Measurements from ENCODE around the gene KCNH5.

Gene KCNH5

GRCh38 chr14:63051301-63051700, 6.0 kb upstream of the KCNH5 start:
- no peak for DNase-seq (ENCODE audit: low read depth)
- no peak overlapping the region for H3K4me3 ChIP-seq (ENCODE audit: low read depth, low read length)
- TF ChIP-seq CTCF (IDR thresholded peaks at IDR 0.05; ENCODE audit: control insufficient read depth, extremely low read depth, insufficient read depth), result no peak

GRCh38 chr14:63050694-63051093, 5.4 kb upstream of the KCNH5 start:
- H3K4me3 ChIP-seq (ENCODE audit: low read depth, low read length), result no peak overlapping the region
- no peak for TF ChIP-seq CTCF (IDR thresholded peaks at IDR 0.05; ENCODE audit: control insufficient read depth, extremely low read depth, insufficient read depth)
- DNase-seq (ENCODE audit: low read depth), result no peak

GRCh38 chr14:63046339-63047268, 1.3 kb upstream of the KCNH5 start:
- DNase-seq (ENCODE audit: low read depth), result no peak
- no peak for TF ChIP-seq CTCF (IDR thresholded peaks at IDR 0.05; ENCODE audit: control insufficient read depth, extremely low read depth, insufficient read depth)
- H3K4me3 ChIP-seq (ENCODE audit: low read depth, low read length), result no peak overlapping the region

- no peak overlapping the region for H3K4me3 ChIP-seq (ENCODE audit: low read depth, low read length)
- DNase-seq (ENCODE audit: low read depth), result no peak
Observed at GRCh38 chr14:63045612-63046320, 508 bp upstream of the KCNH5 start.

GRCh38 chr14:63039866-63040265, 5.4 kb downstream of the KCNH5 start:
- DNase-seq (ENCODE audit: low read depth), result no peak
- H3K4me3 ChIP-seq (ENCODE audit: low read depth, low read length), result no peak overlapping the region
- peak; percentile 71 for TF ChIP-seq CTCF (IDR thresholded peaks at IDR 0.05; ENCODE audit: control insufficient read depth, extremely low read depth, insufficient read depth)

More at GRCh38 chr14:63045612-63046320, 508 bp upstream of the KCNH5 start:
- TF ChIP-seq CTCF (IDR thresholded peaks at IDR 0.05; ENCODE audit: control insufficient read depth, extremely low read depth, insufficient read depth), result no peak

GRCh38 chr14:63032641-63033040, 12.6 kb downstream of the KCNH5 start:
- TF ChIP-seq CTCF (IDR thresholded peaks at IDR 0.05; ENCODE audit: control insufficient read depth, extremely low read depth, insufficient read depth), result no peak
- no peak for DNase-seq (ENCODE audit: low read depth)
- no peak overlapping the region for H3K4me3 ChIP-seq (ENCODE audit: low read depth, low read length)
